Mammary epithelial cell (primary cell): ENCODE data around the gene SLC7A6OS.

Source experiments
- CTCF ChIP-seq, 2 donors: IDR thresholded peaks in 1 of 2; conservative IDR thresholded peaks in 1 of 2; 2 replicates each; pipeline ENCODE4 v1.5.1; 2011 to 2012; ENCODE audit warnings: inconsistent platforms in 2 of 2, low read length in 2 of 2, mild to moderate bottlenecking in 2 of 2, control low read depth in 1 of 2, low read depth in 1 of 2; ENCODE audit not compliant: insufficient read depth in 1 of 2; ENCODE audit errors: extremely low read depth in 1 of 2
- EZH2 ChIP-seq: IDR thresholded peaks from 2 replicates; pipeline ENCODE4 v1.6.1; 2012; ENCODE audit warnings: low read length, inconsistent platforms, borderline replicate concordance

- TF ChIP-seq EZH2 = no peak
- TF ChIP-seq CTCF (conservative IDR thresholded peaks at IDR 0.05 in 1 of 2, IDR thresholded peaks at IDR 0.05 in 1 of 2; ENCODE audit: extremely low read depth in 1 of 2, insufficient read depth in 1 of 2, low read depth in 1 of 2, low read length in 2 of 2) = no peak
Observed at GRCh38 chr16:68343137-68343536, 32.4 kb upstream of the SLC7A6OS start.
